GM23338 (cell line): ENCODE data around the gene EFCAB9. TPM values are rescaled to one million over a fixed set of nuclear protein-coding genes. Genes with fewer than 3 reads are reported as not detected.
"Not testable (repeated sequence)": the region's sequence is repeated elsewhere in the genome, so short reads cannot be mapped to it uniquely, and the experiment has no call there.

Experiments used
- ATAC-seq: fragments of 200-7000 bp; cut with Tn5 transposase; 3 replicates; pipeline ENCODE4 v1.9.1; 2020
- DNase-seq: peaks from one replicate; pipeline ENCODE4 v3.0.0-alpha.2; 2015; ENCODE audit warnings: low spot score
- H2AFZ ChIP-seq: fragments of 200-600 bp; sonication (generic); 2 replicates; pipeline ENCODE4 v1.8.0; 2016; ENCODE audit warnings: antibody characterized with exemption, mild to moderate bottlenecking, moderate library complexity
- H3F3A ChIP-seq: fragments of 200-600 bp; sonication (generic); replicated peaks from 2 replicates; pipeline ENCODE4 v1.8.0; 2017; ENCODE audit warnings: antibody characterized with exemption, mixed run types, low read depth
- H3K27ac ChIP-seq: fragments of 200-600 bp; sonication (generic); 2 replicates; pipeline ENCODE4 v1.6.1; 2016; ENCODE audit warnings: low read depth
- H3K27me3 ChIP-seq: fragments of 200-600 bp; sonication (generic); 2 replicates; pipeline ENCODE4 v1.8.0; 2016; ENCODE audit warnings: mild to moderate bottlenecking, mixed run types, moderate library complexity; ENCODE audit not compliant: insufficient read depth
- H3K36me3 ChIP-seq: fragments of 200-600 bp; sonication (generic); 2 replicates; pipeline ENCODE4 v1.8.0; 2016; ENCODE audit warnings: mild to moderate bottlenecking; ENCODE audit not compliant: insufficient read depth
- H3K4me1 ChIP-seq: fragments of 200-600 bp; sonication (generic); 2 replicates; pipeline ENCODE4 v1.8.0; 2016; ENCODE audit warnings: mild to moderate bottlenecking, moderate library complexity; ENCODE audit not compliant: insufficient read depth
- H3K4me2 ChIP-seq: fragments of 200-600 bp; sonication (generic); 2 replicates; pipeline ENCODE4 v1.7.1; 2017; ENCODE audit warnings: mixed run types
- H3K4me3 ChIP-seq: fragments of 200-600 bp; sonication (generic); 2 replicates; pipeline ENCODE4 v1.6.1; 2016; ENCODE audit warnings: mixed run types
- H3K79me2 ChIP-seq: fragments of 200-600 bp; sonication (generic); replicated peaks from 2 replicates; pipeline ENCODE4 v1.8.0; 2017; ENCODE audit warnings: mild to moderate bottlenecking; ENCODE audit not compliant: insufficient read depth
- H3K9me2 ChIP-seq: fragments of 200-600 bp; sonication (generic); 2 replicates; pipeline ENCODE4 v1.8.0; 2017; ENCODE audit not compliant: insufficient read depth
- H4K20me1 ChIP-seq: fragments of 200-600 bp; sonication (generic); replicated peaks from 2 replicates; pipeline ENCODE4 v1.8.0; 2017; ENCODE audit warnings: mild to moderate bottlenecking; ENCODE audit not compliant: insufficient read depth
- H3K27ac Mint-ChIP-seq: 2 replicates; pipeline ENCODE4 v1.8.0; 2020; ENCODE audit warnings: inconsistent platforms, mild to moderate bottlenecking, moderate library complexity, mixed read lengths
- H3K27me3 Mint-ChIP-seq: 3 replicates; pipeline ENCODE4 v1.8.0; 2022; ENCODE audit warnings: low read depth, mild to moderate bottlenecking, moderate library complexity, mixed read lengths, inconsistent platforms; ENCODE audit not compliant: insufficient read depth, poor library complexity
- H3K36me3 Mint-ChIP-seq: 3 replicates; pipeline ENCODE4 v1.8.0; 2021; ENCODE audit warnings: low read depth, mild to moderate bottlenecking, inconsistent platforms, moderate library complexity, mixed read lengths
- H3K4me1 Mint-ChIP-seq: 3 replicates; pipeline ENCODE4 v1.8.0; 2020; ENCODE audit warnings: mild to moderate bottlenecking, inconsistent platforms, mixed read lengths
- H3K4me3 Mint-ChIP-seq: 3 replicates; pipeline ENCODE4 v1.8.0; 2021; ENCODE audit warnings: moderate library complexity, mild to moderate bottlenecking, inconsistent platforms, mixed read lengths
- H3K9me3 Mint-ChIP-seq: 3 replicates; pipeline ENCODE4 v1.8.0; 2020; ENCODE audit warnings: moderate library complexity, mild to moderate bottlenecking, inconsistent platforms, mixed read lengths
- CTCF ChIP-seq, 2 experiments: fragments of 200-600 bp in 1 of 2; sonication (generic) in 1 of 2; conservative IDR thresholded peaks; 2 replicates each; pipeline versions ENCODE4 v1.5.1 to v1.6.1; 2016 to 2017; ENCODE audit warnings: antibody characterized with exemption in 2 of 2, low read depth in 2 of 2, mild to moderate bottlenecking in 2 of 2, moderate library complexity in 1 of 2
- EZH2 ChIP-seq: fragments of 200-600 bp; sonication (generic); IDR thresholded peaks from one replicate; pipeline ENCODE4 v1.8.0; 2017; ENCODE audit warnings: antibody characterized with exemption, mild to moderate bottlenecking, low read depth; ENCODE audit not compliant: unreplicated experiment
- EZH2phosphoT487 ChIP-seq: fragments of 200-600 bp; sonication (generic); IDR thresholded peaks from one replicate; pipeline ENCODE4 v1.8.1; 2018; ENCODE audit warnings: antibody characterized with exemption; ENCODE audit not compliant: unreplicated experiment
- JUNB ChIP-seq: IDR thresholded peaks from one replicate; pipeline ENCODE4 v1.6.1; 2016; ENCODE audit warnings: antibody characterized with exemption; ENCODE audit not compliant: unreplicated experiment
- NANOG ChIP-seq: IDR thresholded peaks from 2 replicates; pipeline ENCODE4 v1.6.1; 2016; ENCODE audit warnings: antibody characterized with exemption, borderline replicate concordance
- POLR2AphosphoS5 ChIP-seq: IDR thresholded peaks from 2 replicates; pipeline ENCODE4 v1.6.1; 2016; ENCODE audit warnings: antibody characterized with exemption, low read depth
- STAT1 ChIP-seq: IDR thresholded peaks from one replicate; pipeline ENCODE4 v1.6.1; 2016; ENCODE audit warnings: antibody characterized with exemption; ENCODE audit not compliant: unreplicated experiment
- ZNF331 ChIP-seq: fragments of 250-450 bp; sonication (Bioruptor Pico); IDR thresholded peaks from 2 replicates; pipeline ENCODE4 v1.5.0; 2020; ENCODE audit warnings: low read depth, mild to moderate bottlenecking, moderate library complexity
- ZNF462 ChIP-seq: fragments of 250-450 bp; sonication (Bioruptor Pico); IDR thresholded peaks from 2 replicates; pipeline ENCODE4 v1.5.0; 2020; ENCODE audit warnings: mild to moderate bottlenecking, moderate library complexity
- polyA plus RNA-seq: library from polyadenylated mRNA; unstranded; fragments of >200 nt; fragmentation: Nextera tagmentation; extraction: Ambion mirVana; gene quantifications from 2 replicates; pipeline ENCODE4 v1.2.1, GENCODE V29; 2016
- total RNA-seq: library from RNA; depleted of rRNA; stranded (reverse); fragments of >200 nt; shearing (Covaris generic); gene quantifications from 2 replicates; pipeline ENCODE4 v1.2.3, GENCODE V29; 2014
- TF ChIP-seq, protein P1 (sequence below): IDR thresholded peaks from one replicate; pipeline ENCODE4 v1.6.1; 2018; ENCODE audit warnings: antibody characterized with exemption; ENCODE audit not compliant: unreplicated experiment
- TF ChIP-seq, protein P2 (sequence below): IDR thresholded peaks from 2 replicates; pipeline ENCODE4 v1.6.1; 2016; ENCODE audit warnings: antibody characterized with exemption

EFCAB9 gene
- total and polyA plus RNA-seq, 2 experiments from 2014 or later: not detected

- Histone ChIP-seq H4K20me1 (no peaks in the 10 kb centered on the region; the same call in 1 of the 2 replicates), H3K27ac (no peak overlapping the region), H3K4me3 (no peak overlapping the region), H2AFZ (no peak overlapping the region), H3K36me3 (no peaks in the 10 kb centered on the region), H3K4me2 (no peak overlapping the region), H3K79me2 (peaks cover 2% of the 10 kb centered on the region; the same call in 1 of the 2 replicates), H3K27me3 (no peaks in the 10 kb centered on the region), H3K9me2 (no peaks in the 10 kb centered on the region), H3K4me1 (peaks cover 4% of the 10 kb centered on the region; the same call in 1 of the 2 replicates), H3F3A (0 out of 2 replicates have a peak, but pooled peaks cover 3% of the 10 kb centered on the region)
- Mint-ChIP-seq H3K36me3 (no peaks in the 10 kb centered on the region), H3K4me1 (peaks cover 10% of the 10 kb centered on the region), H3K27ac (no peak overlapping the region), H3K9me3 (no peaks in the 10 kb centered on the region; the same call in 2 of the 3 replicates), H3K4me3 (no peak overlapping the region), H3K27me3 (peaks cover 8% of the 10 kb centered on the region)
- ATAC-seq: no peak
- TF ChIP-seq, protein P1, sequence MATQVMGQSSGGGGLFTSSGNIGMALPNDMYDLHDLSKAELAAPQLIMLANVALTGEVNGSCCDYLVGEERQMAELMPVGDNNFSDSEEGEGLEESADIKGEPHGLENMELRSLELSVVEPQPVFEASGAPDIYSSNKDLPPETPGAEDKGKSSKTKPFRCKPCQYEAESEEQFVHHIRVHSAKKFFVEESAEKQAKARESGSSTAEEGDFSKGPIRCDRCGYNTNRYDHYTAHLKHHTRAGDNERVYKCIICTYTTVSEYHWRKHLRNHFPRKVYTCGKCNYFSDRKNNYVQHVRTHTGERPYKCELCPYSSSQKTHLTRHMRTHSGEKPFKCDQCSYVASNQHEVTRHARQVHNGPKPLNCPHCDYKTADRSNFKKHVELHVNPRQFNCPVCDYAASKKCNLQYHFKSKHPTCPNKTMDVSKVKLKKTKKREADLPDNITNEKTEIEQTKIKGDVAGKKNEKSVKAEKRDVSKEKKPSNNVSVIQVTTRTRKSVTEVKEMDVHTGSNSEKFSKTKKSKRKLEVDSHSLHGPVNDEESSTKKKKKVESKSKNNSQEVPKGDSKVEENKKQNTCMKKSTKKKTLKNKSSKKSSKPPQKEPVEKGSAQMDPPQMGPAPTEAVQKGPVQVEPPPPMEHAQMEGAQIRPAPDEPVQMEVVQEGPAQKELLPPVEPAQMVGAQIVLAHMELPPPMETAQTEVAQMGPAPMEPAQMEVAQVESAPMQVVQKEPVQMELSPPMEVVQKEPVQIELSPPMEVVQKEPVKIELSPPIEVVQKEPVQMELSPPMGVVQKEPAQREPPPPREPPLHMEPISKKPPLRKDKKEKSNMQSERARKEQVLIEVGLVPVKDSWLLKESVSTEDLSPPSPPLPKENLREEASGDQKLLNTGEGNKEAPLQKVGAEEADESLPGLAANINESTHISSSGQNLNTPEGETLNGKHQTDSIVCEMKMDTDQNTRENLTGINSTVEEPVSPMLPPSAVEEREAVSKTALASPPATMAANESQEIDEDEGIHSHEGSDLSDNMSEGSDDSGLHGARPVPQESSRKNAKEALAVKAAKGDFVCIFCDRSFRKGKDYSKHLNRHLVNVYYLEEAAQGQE: no peak
- no peak for TF ChIP-seq STAT1
- no peak for TF ChIP-seq CTCF (conservative IDR thresholded peaks at IDR 0.05; ENCODE audit: low read depth in 2 of 2)
- TF ChIP-seq NANOG: no peak
- no peak for TF ChIP-seq POLR2AphosphoS5
- TF ChIP-seq ZNF331 (CRISPR knock-in tag): no peak
- TF ChIP-seq EZH2: no peak
- TF ChIP-seq JUNB: no peak
- TF ChIP-seq EZH2phosphoT487: no peak
- TF ChIP-seq ZNF462: no peak
- TF ChIP-seq, protein P2, sequence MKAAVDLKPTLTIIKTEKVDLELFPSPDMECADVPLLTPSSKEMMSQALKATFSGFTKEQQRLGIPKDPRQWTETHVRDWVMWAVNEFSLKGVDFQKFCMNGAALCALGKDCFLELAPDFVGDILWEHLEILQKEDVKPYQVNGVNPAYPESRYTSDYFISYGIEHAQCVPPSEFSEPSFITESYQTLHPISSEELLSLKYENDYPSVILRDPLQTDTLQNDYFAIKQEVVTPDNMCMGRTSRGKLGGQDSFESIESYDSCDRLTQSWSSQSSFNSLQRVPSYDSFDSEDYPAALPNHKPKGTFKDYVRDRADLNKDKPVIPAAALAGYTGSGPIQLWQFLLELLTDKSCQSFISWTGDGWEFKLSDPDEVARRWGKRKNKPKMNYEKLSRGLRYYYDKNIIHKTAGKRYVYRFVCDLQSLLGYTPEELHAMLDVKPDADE: no peak
- DNase-seq: no peak
Measured at GRCh38 chr5:172149073-172149472, 44.9 kb upstream of the EFCAB9 start.

- H3K79me2 ChIP-seq, H3K27me3 Mint-ChIP-seq, H3K4me1 Mint-ChIP-seq, H3K4me1 ChIP-seq, H3K4me2 ChIP-seq, H3K27me3 ChIP-seq, ATAC-seq, H3K36me3 ChIP-seq, H3K27ac Mint-ChIP-seq, H3K9me2 ChIP-seq, H3F3A ChIP-seq, H3K9me3 Mint-ChIP-seq, H3K36me3 Mint-ChIP-seq, H3K27ac ChIP-seq, DNase-seq, H4K20me1 ChIP-seq, H3K4me3 ChIP-seq, H3K4me3 Mint-ChIP-seq, H2AFZ ChIP-seq: not testable (repeated sequence)
Measured at GRCh38 chr5:172149481-172149880, 44.5 kb upstream of the EFCAB9 start.
